HG02938 (cell line): ENCODE results near the gene FAM153A.
"Not testable (repeated sequence)": the region's sequence is repeated elsewhere in the genome, so short reads cannot be mapped to it uniquely, and the experiment has no call there.

Source experiments
- ATAC-seq: cut with Tn5 transposase; IDR thresholded peaks from one replicate; pipeline ENCODE4 v1.9.1; 2021; ENCODE audit warnings: mild to moderate bottlenecking, moderate library complexity; ENCODE audit not compliant: unreplicated experiment

The FAM153A gene

GRCh38 chr5:177782792-177783633 lies at the start of gene FAM153A:
Gene FAM153A, minus strand, starts transcription at chr5:177782899.
- not testable (repeated sequence) for ATAC-seq

GRCh38 chr5:177832287-177832686 lies 49.6 kb upstream of the FAM153A start:
- not testable (repeated sequence) for ATAC-seq

GRCh38 chr5:177826073-177826472 lies 43.4 kb upstream of the FAM153A start:
- ATAC-seq: not testable (repeated sequence)

- not testable (repeated sequence) for ATAC-seq
Observed at GRCh38 chr5:177824776-177825175, 42.1 kb upstream of the FAM153A start.

GRCh38 chr5:177822489-177822888 lies 39.8 kb upstream of the FAM153A start:
- not testable (repeated sequence) for ATAC-seq

- not testable (repeated sequence) for ATAC-seq
Observed at GRCh38 chr5:177819664-177820063, 37.0 kb upstream of the FAM153A start.

GRCh38 chr5:177812814-177813425 lies 30.2 kb upstream of the FAM153A start:
- not testable (repeated sequence) for ATAC-seq

GRCh38 chr5:177812160-177812743 lies 29.6 kb upstream of the FAM153A start:
- ATAC-seq: not testable (repeated sequence)

- not testable (repeated sequence) for ATAC-seq
Observed at GRCh38 chr5:177809209-177809913, 26.7 kb upstream of the FAM153A start.

- ATAC-seq: not testable (repeated sequence)
Observed at GRCh38 chr5:177808420-177808819, 25.7 kb upstream of the FAM153A start.

GRCh38 chr5:177807265-177807664 lies 24.6 kb upstream of the FAM153A start:
- not testable (repeated sequence) for ATAC-seq

GRCh38 chr5:177801427-177801826 lies 18.7 kb upstream of the FAM153A start:
- not testable (repeated sequence) for ATAC-seq

GRCh38 chr5:177798237-177798840 lies 15.6 kb upstream of the FAM153A start:
- ATAC-seq: not testable (repeated sequence)

- ATAC-seq: not testable (repeated sequence)
Observed at GRCh38 chr5:177793272-177793671, 10.6 kb upstream of the FAM153A start.

- ATAC-seq: not testable (repeated sequence)
Observed at GRCh38 chr5:177791649-177792048, 8.9 kb upstream of the FAM153A start.

GRCh38 chr5:177782169-177782568 lies 530 bp downstream of the FAM153A start:
- ATAC-seq: not testable (repeated sequence)

GRCh38 chr5:177771206-177771605 lies 11.5 kb downstream of the FAM153A start:
- ATAC-seq: not testable (repeated sequence)

- ATAC-seq: not testable (repeated sequence)
Observed at GRCh38 chr5:177770646-177771045, 12.1 kb downstream of the FAM153A start.

- ATAC-seq: not testable (repeated sequence)
Observed at GRCh38 chr5:177763737-177764508, 18.8 kb downstream of the FAM153A start.

- not testable (repeated sequence) for ATAC-seq
Observed at GRCh38 chr5:177760954-177761353, 21.7 kb downstream of the FAM153A start.
